GM12865 (cell line): ENCODE results near the gene PRKAR1B.

Experiments
- DNase-seq: peaks from one replicate; pipeline ENCODE4 v3.0.0; 2010; ENCODE audit warnings: low read depth
- H3K4me3 ChIP-seq: 2 replicates; pipeline ENCODE4 v1.5.1; 2011; ENCODE audit warnings: mild to moderate bottlenecking, low read depth, low read length, control low read depth
- CTCF ChIP-seq: IDR thresholded peaks from 2 replicates; pipeline ENCODE4 v1.5.1; 2011; ENCODE audit warnings: low read length, control low read depth, low read depth, inconsistent platforms; ENCODE audit not compliant: insufficient read depth; ENCODE audit errors: missing control alignments

The PRKAR1B gene

GRCh38 chr7:512541-513311 is 214.4 kb downstream of the PRKAR1B start:
- DNase-seq: no peak
- no peak for TF ChIP-seq CTCF
- no peak overlapping the region for H3K4me3 ChIP-seq

- DNase-seq: no peak
- no peak for TF ChIP-seq CTCF
- H3K4me3 ChIP-seq: no peak overlapping the region
These were observed 215.0 kb downstream of the PRKAR1B start for GRCh38 chr7:512146-512510.

GRCh38 chr7:511476-512145 is 215.5 kb downstream of the PRKAR1B start:
- TF ChIP-seq CTCF: no peak
- no peak for DNase-seq

GRCh38 chr7:510782-511281 is 216.2 kb downstream of the PRKAR1B start:
- TF ChIP-seq CTCF: no peak
- no peak for DNase-seq
- H3K4me3 ChIP-seq: no peak overlapping the region

More at GRCh38 chr7:511476-512145, 215.5 kb downstream of the PRKAR1B start:
- H3K4me3 ChIP-seq: no peak overlapping the region

GRCh38 chr7:510131-510481 is 217.0 kb downstream of the PRKAR1B start:
- H3K4me3 ChIP-seq: no peak overlapping the region
- DNase-seq: no peak
- no peak for TF ChIP-seq CTCF

- DNase-seq: no peak
- no peak for TF ChIP-seq CTCF
- no peak overlapping the region for H3K4me3 ChIP-seq
These were observed 217.5 kb downstream of the PRKAR1B start for GRCh38 chr7:509426-510130.
